ENCODE measurements around the gene TGIF1. TPM values are rescaled to one million over a fixed set of nuclear protein-coding genes. Genes with fewer than 3 reads are reported as not detected.
"Not testable (repeated sequence)": the region's sequence is repeated elsewhere in the genome, so short reads cannot be mapped to it uniquely, and the experiment has no call there.

TGIF1 gene
- total RNA-seq, 2 donors from 2014 or later: 42.8 to 91.6 TPM

DNA sequence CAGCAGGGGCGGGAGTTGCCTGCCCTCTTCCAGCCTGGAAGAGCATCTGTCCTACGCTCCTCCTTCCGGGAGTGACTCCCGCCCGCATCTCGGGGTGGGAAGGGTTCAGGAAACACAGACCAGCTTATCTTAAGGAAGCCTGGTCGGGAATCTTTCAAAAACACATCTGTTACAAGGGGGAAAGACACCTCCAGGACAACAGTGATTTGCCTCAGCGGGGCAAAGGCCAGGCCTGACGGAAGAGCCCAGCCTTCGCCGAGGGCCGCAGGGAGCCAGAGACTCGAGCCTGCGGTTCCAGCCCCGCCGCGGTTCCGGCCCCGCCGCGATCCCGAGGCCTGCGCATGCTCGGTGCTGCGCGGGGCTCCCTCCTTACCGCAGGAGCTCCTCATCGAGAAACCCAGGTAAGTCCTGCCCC is 38.1 kb upstream of the TGIF1 start:
- H3K4me1 ChIP-seq (ENCODE audit: control insufficient read depth in 1 of 2, low read depth in 2 of 2): no peaks in the 10 kb centered on the region
- no peak overlapping the region for H3K27ac ChIP-seq
- ATAC-seq (ENCODE audit: insufficient number of reproducible peaks, low FRiP score, low read depth): no peak
- TF ChIP-seq, protein P1, sequence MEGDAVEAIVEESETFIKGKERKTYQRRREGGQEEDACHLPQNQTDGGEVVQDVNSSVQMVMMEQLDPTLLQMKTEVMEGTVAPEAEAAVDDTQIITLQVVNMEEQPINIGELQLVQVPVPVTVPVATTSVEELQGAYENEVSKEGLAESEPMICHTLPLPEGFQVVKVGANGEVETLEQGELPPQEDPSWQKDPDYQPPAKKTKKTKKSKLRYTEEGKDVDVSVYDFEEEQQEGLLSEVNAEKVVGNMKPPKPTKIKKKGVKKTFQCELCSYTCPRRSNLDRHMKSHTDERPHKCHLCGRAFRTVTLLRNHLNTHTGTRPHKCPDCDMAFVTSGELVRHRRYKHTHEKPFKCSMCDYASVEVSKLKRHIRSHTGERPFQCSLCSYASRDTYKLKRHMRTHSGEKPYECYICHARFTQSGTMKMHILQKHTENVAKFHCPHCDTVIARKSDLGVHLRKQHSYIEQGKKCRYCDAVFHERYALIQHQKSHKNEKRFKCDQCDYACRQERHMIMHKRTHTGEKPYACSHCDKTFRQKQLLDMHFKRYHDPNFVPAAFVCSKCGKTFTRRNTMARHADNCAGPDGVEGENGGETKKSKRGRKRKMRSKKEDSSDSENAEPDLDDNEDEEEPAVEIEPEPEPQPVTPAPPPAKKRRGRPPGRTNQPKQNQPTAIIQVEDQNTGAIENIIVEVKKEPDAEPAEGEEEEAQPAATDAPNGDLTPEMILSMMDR (IDR thresholded peaks at IDR 0.05): no peak
- H3K36me3 ChIP-seq: no peaks in the 10 kb centered on the region
- DNase-seq (ENCODE audit: low spot score): no peak
- H3K9me3 ChIP-seq: no peaks in the 10 kb centered on the region
- peak overlapping the region; percentile 63 for H3K4me3 ChIP-seq
- H3K27me3 ChIP-seq (replicated peaks; ENCODE audit: insufficient read depth): no peaks in the 10 kb centered on the region

DNA sequence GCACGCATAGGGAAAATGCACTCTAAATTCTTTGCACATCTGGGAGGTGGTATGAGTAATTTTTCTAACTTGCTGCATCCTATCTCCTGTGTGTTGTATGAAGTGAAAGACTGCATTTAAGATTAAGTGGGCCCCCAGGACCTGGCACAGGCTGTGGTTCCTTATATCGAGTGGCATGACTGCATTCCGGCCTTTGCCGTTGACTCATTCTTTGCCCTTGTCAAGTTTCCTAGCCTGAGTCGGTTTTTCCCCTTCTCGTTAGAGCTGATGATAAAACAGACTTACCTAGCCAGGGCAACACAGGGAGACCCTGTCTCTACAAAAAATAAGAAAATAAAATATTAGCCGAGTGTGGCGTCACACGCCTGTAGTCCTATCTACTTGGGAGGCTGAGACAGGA is 37.4 kb upstream of the TGIF1 start:
- not testable (repeated sequence) for DNase-seq (ENCODE audit: low spot score); H3K36me3 ChIP-seq; H3K9me3 ChIP-seq; ATAC-seq (ENCODE audit: insufficient number of reproducible peaks, low FRiP score, low read depth); H3K4me1 ChIP-seq (ENCODE audit: control insufficient read depth in 1 of 2, low read depth in 2 of 2); H3K27ac ChIP-seq; H3K27me3 ChIP-seq (replicated peaks; ENCODE audit: insufficient read depth); H3K4me3 ChIP-seq

DNA sequence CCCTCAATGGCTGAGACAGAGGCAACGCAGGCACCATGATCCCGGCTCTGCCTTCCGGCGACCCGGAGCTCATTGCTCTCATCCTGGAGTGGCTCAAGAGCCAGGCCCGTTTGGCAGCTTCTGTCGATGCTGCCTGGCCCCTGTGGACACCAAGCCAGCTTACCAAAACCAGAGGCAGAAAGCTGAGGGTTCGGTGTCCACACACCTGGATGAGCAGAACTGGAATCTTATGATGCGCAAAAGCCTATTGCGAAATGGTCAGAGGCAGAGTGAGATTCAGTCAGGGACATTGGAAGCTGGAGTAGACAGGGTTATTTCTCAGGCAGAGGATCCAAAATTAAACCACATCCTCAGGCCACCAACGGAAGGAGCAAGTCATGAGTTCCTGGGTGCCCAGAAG is 34.9 kb upstream of the TGIF1 start:
- Histone ChIP-seq H3K27me3 (replicated peaks; ENCODE audit: insufficient read depth) (no peaks in the 10 kb centered on the region), H3K4me3 (no peak overlapping the region), H3K9me3 (no peaks in the 10 kb centered on the region), H3K27ac (no peak overlapping the region), H3K36me3 (no peaks in the 10 kb centered on the region), H3K4me1 (ENCODE audit: control insufficient read depth in 1 of 2, low read depth in 2 of 2) (no peaks in the 10 kb centered on the region)
- TF ChIP-seq, protein P1 (IDR thresholded peaks at IDR 0.05): no peak
- ATAC-seq (ENCODE audit: insufficient number of reproducible peaks, low FRiP score, low read depth) (no peak), DNase-seq (ENCODE audit: low spot score) (no peak)

DNA sequence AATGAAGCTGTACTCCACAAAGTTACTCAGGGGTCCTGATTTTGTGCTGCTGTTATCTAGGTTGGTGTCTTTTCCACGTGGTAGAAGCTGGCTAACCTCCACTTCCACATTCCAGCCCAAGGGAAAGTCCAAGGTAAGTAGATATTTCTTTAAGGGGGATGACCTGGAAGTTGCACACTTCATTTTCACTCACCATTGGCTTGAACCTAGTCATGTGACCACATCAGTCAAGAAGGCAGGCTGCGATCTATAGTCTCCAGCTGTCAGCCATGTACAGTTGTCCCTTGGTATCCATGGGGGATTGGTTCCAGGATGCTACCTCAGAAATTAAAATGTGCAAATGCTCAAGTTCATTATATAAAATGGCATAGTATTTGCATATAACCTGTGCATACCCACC is 31.9 kb upstream of the TGIF1 start:
- DNase-seq (ENCODE audit: low spot score) (no peak), ATAC-seq (ENCODE audit: insufficient number of reproducible peaks, low FRiP score, low read depth) (no peak)
- TF ChIP-seq, protein P1 (IDR thresholded peaks at IDR 0.05): no peak
- Histone ChIP-seq H3K9me3 (no peaks in the 10 kb centered on the region), H3K27ac (no peak overlapping the region), H3K4me1 (ENCODE audit: control insufficient read depth in 1 of 2, low read depth in 2 of 2) (no peaks in the 10 kb centered on the region), H3K36me3 (no peaks in the 10 kb centered on the region), H3K4me3 (no peak overlapping the region), H3K27me3 (replicated peaks; ENCODE audit: insufficient read depth) (no peaks in the 10 kb centered on the region)

DNA sequence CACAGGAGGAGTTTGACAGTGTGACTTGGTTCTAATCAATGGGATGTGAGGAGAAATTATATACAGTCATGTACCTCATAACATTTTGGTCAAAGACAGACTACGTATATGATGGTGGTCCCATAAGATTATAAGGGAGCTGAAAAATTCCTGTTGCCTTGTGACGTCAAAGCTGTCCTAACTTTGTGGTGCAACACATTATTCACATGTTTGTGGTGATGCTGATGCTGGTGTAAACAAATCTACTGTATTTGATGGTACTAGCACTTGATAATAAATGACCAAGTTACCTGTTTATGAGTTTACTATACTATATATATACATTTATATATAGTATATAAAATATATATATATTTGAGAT is 29.1 kb upstream of the TGIF1 start:
- Histone ChIP-seq H3K4me3 (no peak overlapping the region), H3K27ac (no peak overlapping the region), H3K9me3 (no peaks in the 10 kb centered on the region), H3K4me1 (ENCODE audit: control insufficient read depth in 1 of 2, low read depth in 2 of 2) (no peaks in the 10 kb centered on the region), H3K27me3 (replicated peaks; ENCODE audit: insufficient read depth) (no peaks in the 10 kb centered on the region), H3K36me3 (no peaks in the 10 kb centered on the region)
- TF ChIP-seq, protein P1 (IDR thresholded peaks at IDR 0.05): no peak
- DNase-seq (ENCODE audit: low spot score): no peak
- ATAC-seq (ENCODE audit: insufficient number of reproducible peaks, low FRiP score, low read depth): no peak

DNA sequence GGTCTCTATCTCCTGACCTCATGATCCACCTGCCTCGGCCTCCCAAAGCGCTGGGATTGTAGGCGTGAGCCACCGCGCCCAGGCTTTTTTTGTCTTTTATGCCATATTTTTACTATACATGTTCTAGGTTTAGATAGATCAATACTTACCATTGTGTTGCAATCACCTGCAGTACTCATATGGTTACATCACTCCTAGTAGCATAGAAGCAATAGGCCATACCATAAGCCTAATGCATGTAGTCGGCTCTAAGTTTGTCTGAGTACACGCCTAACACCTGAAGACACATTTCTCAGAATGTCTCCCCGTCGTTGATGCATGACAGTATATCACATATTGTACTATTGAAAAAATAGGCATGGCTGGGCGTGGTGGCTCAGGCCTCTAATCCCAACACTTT is 27.1 kb upstream of the TGIF1 start:
- no peak for ATAC-seq (ENCODE audit: insufficient number of reproducible peaks, low FRiP score, low read depth)

More for the DNA sequence above, 27.1 kb upstream of the TGIF1 start:
- Histone ChIP-seq H3K4me1 (ENCODE audit: control insufficient read depth in 1 of 2, low read depth in 2 of 2) (no peaks in the 10 kb centered on the region), H3K4me3 (no peak overlapping the region), H3K36me3 (no peaks in the 10 kb centered on the region), H3K9me3 (no peaks in the 10 kb centered on the region), H3K27ac (no peak overlapping the region), H3K27me3 (replicated peaks; ENCODE audit: insufficient read depth) (no peaks in the 10 kb centered on the region)
- no peak for DNase-seq (ENCODE audit: low spot score)
- TF ChIP-seq, protein P1 (IDR thresholded peaks at IDR 0.05): no peak

Data from thoracic aorta (tissue), 2 donors.